ENCODE results near the gene ITGAL. TPM values are rescaled to one million over a fixed set of nuclear protein-coding genes. Genes with fewer than 3 reads are reported as not detected.
A peak's percentile ranks its signal among the peaks of the same experiment; 100 is the strongest.

The ITGAL gene
- total and polyA plus RNA-seq, 2 of the 13 experiments (the other 11 are each of a cell fraction or from before 2014, with no cell fraction given) = 0.86 to 1.2 TPM

GRCh38 chr16:30449116-30449435, 23.5 kb upstream of the ITGAL start (continued):
- TF ChIP-seq IRF1 (CRISPR knock-in tag; IDR thresholded peaks at IDR 0.05; ENCODE audit: low read depth) (no peak), ATF5 (CRISPR knock-in tag; IDR thresholded peaks at IDR 0.05; ENCODE audit: low read depth) (no peak), TBX2 (CRISPR knock-in tag; IDR thresholded peaks at IDR 0.05; ENCODE audit: borderline replicate concordance) (peak; percentile 67), ZNF768 (CRISPR knock-in tag; IDR thresholded peaks at IDR 0.05) (no peak), ZSCAN30 (CRISPR knock-in tag; IDR thresholded peaks at IDR 0.05) (no peak), ZNF552 (CRISPR knock-in tag; IDR thresholded peaks at IDR 0.05; ENCODE audit: borderline replicate concordance) (0 out of 2 replicates have a peak, but pooled peaks have one; percentile 6), ZNF7 (CRISPR knock-in tag; IDR thresholded peaks at IDR 0.05) (no peak), ZNF512B (CRISPR knock-in tag; IDR thresholded peaks at IDR 0.05; ENCODE audit: borderline replicate concordance) (0 out of 2 replicates have a peak, but pooled peaks have one; percentile 51), ZNF33B (CRISPR knock-in tag; IDR thresholded peaks at IDR 0.05) (no peak), ARID3A (IDR thresholded peaks at IDR 0.05; ENCODE audit: low read depth, low read length) (no peak), ZNF710 (CRISPR knock-in tag; IDR thresholded peaks at IDR 0.05; ENCODE audit: borderline replicate concordance) (no peak)
- TF ChIP-seq, protein P1, sequence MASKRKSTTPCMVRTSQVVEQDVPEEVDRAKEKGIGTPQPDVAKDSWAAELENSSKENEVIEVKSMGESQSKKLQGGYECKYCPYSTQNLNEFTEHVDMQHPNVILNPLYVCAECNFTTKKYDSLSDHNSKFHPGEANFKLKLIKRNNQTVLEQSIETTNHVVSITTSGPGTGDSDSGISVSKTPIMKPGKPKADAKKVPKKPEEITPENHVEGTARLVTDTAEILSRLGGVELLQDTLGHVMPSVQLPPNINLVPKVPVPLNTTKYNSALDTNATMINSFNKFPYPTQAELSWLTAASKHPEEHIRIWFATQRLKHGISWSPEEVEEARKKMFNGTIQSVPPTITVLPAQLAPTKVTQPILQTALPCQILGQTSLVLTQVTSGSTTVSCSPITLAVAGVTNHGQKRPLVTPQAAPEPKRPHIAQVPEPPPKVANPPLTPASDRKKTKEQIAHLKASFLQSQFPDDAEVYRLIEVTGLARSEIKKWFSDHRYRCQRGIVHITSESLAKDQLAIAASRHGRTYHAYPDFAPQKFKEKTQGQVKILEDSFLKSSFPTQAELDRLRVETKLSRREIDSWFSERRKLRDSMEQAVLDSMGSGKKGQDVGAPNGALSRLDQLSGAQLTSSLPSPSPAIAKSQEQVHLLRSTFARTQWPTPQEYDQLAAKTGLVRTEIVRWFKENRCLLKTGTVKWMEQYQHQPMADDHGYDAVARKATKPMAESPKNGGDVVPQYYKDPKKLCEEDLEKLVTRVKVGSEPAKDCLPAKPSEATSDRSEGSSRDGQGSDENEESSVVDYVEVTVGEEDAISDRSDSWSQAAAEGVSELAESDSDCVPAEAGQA (IDR thresholded peaks at IDR 0.05; ENCODE audit: low read depth) = no peak; the same call in 1 of the 2 replicates
- TF ChIP-seq, protein P1 (CRISPR knock-in tag; IDR thresholded peaks at IDR 0.05; ENCODE audit: borderline replicate concordance) = no peak
